GM12865 (cell line): ENCODE data around the gene ERFE.
"Not testable (repeated sequence)": the region's sequence is repeated elsewhere in the genome, so short reads cannot be mapped to it uniquely, and the experiment has no call there.

ENCODE experiments used
- DNase-seq: peaks from one replicate; pipeline ENCODE4 v3.0.0; 2010; ENCODE audit warnings: low read depth
- H3K4me3 ChIP-seq: 2 replicates; pipeline ENCODE4 v1.5.1; 2011; ENCODE audit warnings: mild to moderate bottlenecking, low read depth, low read length, control low read depth
- CTCF ChIP-seq: IDR thresholded peaks from 2 replicates; pipeline ENCODE4 v1.5.1; 2011; ENCODE audit warnings: low read length, control low read depth, low read depth, inconsistent platforms; ENCODE audit not compliant: insufficient read depth; ENCODE audit errors: missing control alignments

ERFE gene

GRCh38 chr2:238168196-238169047 is 9.7 kb downstream of the ERFE start:
- no peak for TF ChIP-seq CTCF
- H3K4me3 ChIP-seq: no peak overlapping the region
- no peak for DNase-seq

- DNase-seq: no peak
- no peak overlapping the region for H3K4me3 ChIP-seq
- TF ChIP-seq CTCF: no peak
Observed at GRCh38 chr2:238169048-238169707, 10.4 kb downstream of the ERFE start.

- no peak for DNase-seq
- no peak for TF ChIP-seq CTCF
- no peak overlapping the region for H3K4me3 ChIP-seq
Observed at GRCh38 chr2:238169708-238170251, 11.0 kb downstream of the ERFE start.

GRCh38 chr2:238170386-238171071 is 11.8 kb downstream of the ERFE start:
- no peak overlapping the region for H3K4me3 ChIP-seq
- no peak for DNase-seq
- no peak for TF ChIP-seq CTCF

GRCh38 chr2:238171072-238171431 is 12.3 kb downstream of the ERFE start:
- not testable (repeated sequence) for DNase-seq, H3K4me3 ChIP-seq

GRCh38 chr2:238171575-238172187 is 12.9 kb downstream of the ERFE start:
- no peak overlapping the region for H3K4me3 ChIP-seq
- no peak for TF ChIP-seq CTCF
- no peak for DNase-seq

GRCh38 chr2:238172439-238172838 is 13.7 kb downstream of the ERFE start:
- DNase-seq: no peak
- no peak for TF ChIP-seq CTCF

More at GRCh38 chr2:238172439-238172838, 13.7 kb downstream of the ERFE start:
- no peak overlapping the region for H3K4me3 ChIP-seq
